ENCODE results near the gene STOM. TPM values are rescaled to one million over a fixed set of nuclear protein-coding genes. Genes with fewer than 3 reads are reported as not detected.

Gene STOM
- total RNA-seq, 1 experiment from 2014 or later: 72.4 TPM

- H3K27me3 ChIP-seq (replicated peaks; ENCODE audit: insufficient read depth, low read depth, low read length, poor library complexity): no peaks in the 10 kb centered on the region
- no peak for DNase-seq (ENCODE audit: low spot score)
- CTCF ChIA-PET: no interaction called here
- no peaks in the 10 kb centered on the region for H3K36me3 ChIP-seq (ENCODE audit: insufficient read depth, low read length, poor library complexity, severe bottlenecking)
- H3K9me3 ChIP-seq (ENCODE audit: low read depth, low read length, poor library complexity, severe bottlenecking): no peaks in the 10 kb centered on the region
- TF ChIP-seq EZH2 (IDR thresholded peaks at IDR 0.05; ENCODE audit: borderline replicate concordance, low read depth, low read length, poor library complexity, severe bottlenecking) (no peak), CTCF (conservative IDR thresholded peaks at IDR 0.05; ENCODE audit: low read depth, low read length) (no peak)
- BruUV-seq (replicated peaks): no TSS peak
- H3K27ac ChIP-seq (ENCODE audit: low read depth, low read length, poor library complexity, severe bottlenecking): peak overlapping the region; percentile 80
- POLR2A ChIA-PET (ENCODE audit: low non-redundant PET): no interaction called here
- peaks cover 95% of the 10 kb centered on the region for H3K4me1 ChIP-seq (ENCODE audit: insufficient read depth, low read length, poor library complexity, severe bottlenecking)
- intact Hi-C loops (cut with micrococcal nuclease; ENCODE audit: unreplicated experiment): loop anchor here (5.0 kb wide), 1 partner anchor 76 kb away; no protein-coding TSS in a partner anchor
- H3K4me3 ChIP-seq (ENCODE audit: low read depth, low read length, poor library complexity, severe bottlenecking): peak overlapping the region; percentile 1
These were observed 6.5 kb downstream of the STOM start for GRCh38 chr9:121363622-121363961.

- BruUV-seq (replicated peaks): no TSS peak
These were observed 7.0 kb downstream of the STOM start for GRCh38 chr9:121362813-121363621.

More at GRCh38 chr9:121362813-121363621, 7.0 kb downstream of the STOM start:
- Histone ChIP-seq H3K27ac (ENCODE audit: low read depth, low read length, poor library complexity, severe bottlenecking) (peak overlapping the region; percentile 80), H3K4me1 (ENCODE audit: insufficient read depth, low read length, poor library complexity, severe bottlenecking) (peaks cover 94% of the 10 kb centered on the region), H3K27me3 (replicated peaks; ENCODE audit: insufficient read depth, low read depth, low read length, poor library complexity) (no peaks in the 10 kb centered on the region), H3K9me3 (ENCODE audit: low read depth, low read length, poor library complexity, severe bottlenecking) (no peaks in the 10 kb centered on the region), H3K4me3 (ENCODE audit: low read depth, low read length, poor library complexity, severe bottlenecking) (peak overlapping the region; percentile 1), H3K36me3 (ENCODE audit: insufficient read depth, low read length, poor library complexity, severe bottlenecking) (no peaks in the 10 kb centered on the region)
- ChIA-PET POLR2A (ENCODE audit: low non-redundant PET) (no interaction called here), CTCF (no interaction called here)
- TF ChIP-seq EZH2 (IDR thresholded peaks at IDR 0.05; ENCODE audit: borderline replicate concordance, low read depth, low read length, poor library complexity, severe bottlenecking) (no peak), CTCF (conservative IDR thresholded peaks at IDR 0.05; ENCODE audit: low read depth, low read length) (no peak)
- DNase-seq (ENCODE audit: low spot score): peak; percentile 89
- intact Hi-C loops (cut with micrococcal nuclease; ENCODE audit: unreplicated experiment): loop anchor here (5.0 kb wide), 1 partner anchor 76 kb away; no protein-coding TSS in a partner anchor

All from A673 (cell line).